ENCODE results near the gene KRTAP5-11.
"Not testable (repeated sequence)": the region's sequence is repeated elsewhere in the genome, so short reads cannot be mapped to it uniquely, and the experiment has no call there.

Gene KRTAP5-11, protein sequence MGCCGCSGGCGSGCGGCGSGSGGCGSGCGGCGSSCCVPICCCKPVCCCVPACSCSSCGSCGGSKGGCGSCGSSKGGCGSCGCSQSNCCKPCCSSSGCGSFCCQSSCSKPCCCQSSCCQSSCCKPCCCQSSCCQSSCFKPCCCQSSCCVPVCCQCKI

GRCh38 chr11:71582309-71582895 lies at the start of gene KRTAP5-11:
TSS of gene KRTAP5-11 (minus strand) at chr11:71582875. CDS start at chr11:71582837, 38 bp downstream.
- Histone ChIP-seq H3K4me3 (ENCODE audit: low read length) (no peak within 1 kb of the TSS), H3K27ac (ENCODE audit: low read length) (no peak within 1 kb of the TSS), H3K9me3 (ENCODE audit: control insufficient read depth, low read depth, low read length) (no peaks in the 10 kb centered on the region), H3K36me3 (ENCODE audit: control insufficient read depth, low read depth, low read length) (no peaks in the 10 kb centered on the region), H3K4me1 (ENCODE audit: control insufficient read depth, low read depth, low read length) (peaks cover 3% of the 10 kb centered on the region), H3K9ac (ENCODE audit: low read length) (no peak within 1 kb of the TSS), H3K27me3 (ENCODE audit: control insufficient read depth, insufficient read depth, low read length) (no peaks in the 10 kb centered on the region)

GRCh38 chr11:71631551-71631950 lies 48.9 kb upstream of the KRTAP5-11 start:
- H3K4me3 ChIP-seq (ENCODE audit: low read length); H3K9ac ChIP-seq (ENCODE audit: low read length); H3K9me3 ChIP-seq (ENCODE audit: control insufficient read depth, low read depth, low read length); H3K36me3 ChIP-seq (ENCODE audit: control insufficient read depth, low read depth, low read length); H3K27me3 ChIP-seq (ENCODE audit: control insufficient read depth, insufficient read depth, low read length); H3K4me1 ChIP-seq (ENCODE audit: control insufficient read depth, low read depth, low read length); H3K27ac ChIP-seq (ENCODE audit: low read length): not testable (repeated sequence)

GRCh38 chr11:71630071-71630470 lies 47.4 kb upstream of the KRTAP5-11 start:
- not testable (repeated sequence) for H3K4me1 ChIP-seq (ENCODE audit: control insufficient read depth, low read depth, low read length); H3K9ac ChIP-seq (ENCODE audit: low read length); H3K36me3 ChIP-seq (ENCODE audit: control insufficient read depth, low read depth, low read length); H3K27ac ChIP-seq (ENCODE audit: low read length); H3K9me3 ChIP-seq (ENCODE audit: control insufficient read depth, low read depth, low read length); H3K27me3 ChIP-seq (ENCODE audit: control insufficient read depth, insufficient read depth, low read length); H3K4me3 ChIP-seq (ENCODE audit: low read length)

GRCh38 chr11:71628943-71629342 lies 46.3 kb upstream of the KRTAP5-11 start:
- not testable (repeated sequence) for H3K9me3 ChIP-seq (ENCODE audit: control insufficient read depth, low read depth, low read length); H3K4me1 ChIP-seq (ENCODE audit: control insufficient read depth, low read depth, low read length); H3K27ac ChIP-seq (ENCODE audit: low read length); H3K4me3 ChIP-seq (ENCODE audit: low read length); H3K9ac ChIP-seq (ENCODE audit: low read length); H3K27me3 ChIP-seq (ENCODE audit: control insufficient read depth, insufficient read depth, low read length); H3K36me3 ChIP-seq (ENCODE audit: control insufficient read depth, low read depth, low read length)

GRCh38 chr11:71623226-71623625 lies 40.6 kb upstream of the KRTAP5-11 start:
- H3K27ac ChIP-seq (ENCODE audit: low read length); H3K9me3 ChIP-seq (ENCODE audit: control insufficient read depth, low read depth, low read length); H3K4me3 ChIP-seq (ENCODE audit: low read length); H3K4me1 ChIP-seq (ENCODE audit: control insufficient read depth, low read depth, low read length); H3K27me3 ChIP-seq (ENCODE audit: control insufficient read depth, insufficient read depth, low read length); H3K9ac ChIP-seq (ENCODE audit: low read length); H3K36me3 ChIP-seq (ENCODE audit: control insufficient read depth, low read depth, low read length): not testable (repeated sequence)

DNA sequence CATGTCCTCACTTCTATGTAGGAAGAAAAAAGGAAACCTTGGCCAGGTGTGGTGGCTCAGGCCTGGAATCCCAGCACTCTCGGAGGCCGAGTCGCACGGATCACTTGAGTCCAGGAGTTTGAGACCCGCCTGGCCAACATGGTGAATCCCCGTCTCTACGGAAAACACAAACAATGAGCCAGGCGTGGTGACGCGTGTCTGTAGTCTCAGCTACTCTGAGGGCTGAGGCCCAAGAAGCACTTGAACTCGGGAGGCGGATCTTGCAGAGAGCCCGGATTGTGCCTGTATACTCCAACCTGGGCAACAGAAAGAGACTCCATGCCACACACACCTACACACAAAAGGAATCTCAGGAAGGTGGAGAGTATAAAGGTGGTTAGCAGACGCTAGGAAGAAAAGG lies 39.9 kb upstream of the KRTAP5-11 start:
- not testable (repeated sequence) for H3K4me1 ChIP-seq (ENCODE audit: control insufficient read depth, low read depth, low read length); H3K27me3 ChIP-seq (ENCODE audit: control insufficient read depth, insufficient read depth, low read length); H3K36me3 ChIP-seq (ENCODE audit: control insufficient read depth, low read depth, low read length); H3K9me3 ChIP-seq (ENCODE audit: control insufficient read depth, low read depth, low read length); H3K27ac ChIP-seq (ENCODE audit: low read length); H3K9ac ChIP-seq (ENCODE audit: low read length); H3K4me3 ChIP-seq (ENCODE audit: low read length)

- H3K9me3 ChIP-seq (ENCODE audit: control insufficient read depth, low read depth, low read length); H3K9ac ChIP-seq (ENCODE audit: low read length); H3K27me3 ChIP-seq (ENCODE audit: control insufficient read depth, insufficient read depth, low read length); H3K27ac ChIP-seq (ENCODE audit: low read length); H3K36me3 ChIP-seq (ENCODE audit: control insufficient read depth, low read depth, low read length); H3K4me3 ChIP-seq (ENCODE audit: low read length); H3K4me1 ChIP-seq (ENCODE audit: control insufficient read depth, low read depth, low read length): not testable (repeated sequence)
These were observed 32.3 kb upstream of the KRTAP5-11 start for GRCh38 chr11:71615003-71615402.

GRCh38 chr11:71614366-71614917 lies 31.8 kb upstream of the KRTAP5-11 start:
- H3K4me3 ChIP-seq (ENCODE audit: low read length); H3K27ac ChIP-seq (ENCODE audit: low read length); H3K9me3 ChIP-seq (ENCODE audit: control insufficient read depth, low read depth, low read length); H3K9ac ChIP-seq (ENCODE audit: low read length); H3K36me3 ChIP-seq (ENCODE audit: control insufficient read depth, low read depth, low read length); H3K27me3 ChIP-seq (ENCODE audit: control insufficient read depth, insufficient read depth, low read length); H3K4me1 ChIP-seq (ENCODE audit: control insufficient read depth, low read depth, low read length): not testable (repeated sequence)

GRCh38 chr11:71613931-71614330 lies 31.3 kb upstream of the KRTAP5-11 start:
- H3K4me1 ChIP-seq (ENCODE audit: control insufficient read depth, low read depth, low read length); H3K9ac ChIP-seq (ENCODE audit: low read length); H3K27ac ChIP-seq (ENCODE audit: low read length); H3K4me3 ChIP-seq (ENCODE audit: low read length); H3K36me3 ChIP-seq (ENCODE audit: control insufficient read depth, low read depth, low read length); H3K9me3 ChIP-seq (ENCODE audit: control insufficient read depth, low read depth, low read length); H3K27me3 ChIP-seq (ENCODE audit: control insufficient read depth, insufficient read depth, low read length): not testable (repeated sequence)

DNA sequence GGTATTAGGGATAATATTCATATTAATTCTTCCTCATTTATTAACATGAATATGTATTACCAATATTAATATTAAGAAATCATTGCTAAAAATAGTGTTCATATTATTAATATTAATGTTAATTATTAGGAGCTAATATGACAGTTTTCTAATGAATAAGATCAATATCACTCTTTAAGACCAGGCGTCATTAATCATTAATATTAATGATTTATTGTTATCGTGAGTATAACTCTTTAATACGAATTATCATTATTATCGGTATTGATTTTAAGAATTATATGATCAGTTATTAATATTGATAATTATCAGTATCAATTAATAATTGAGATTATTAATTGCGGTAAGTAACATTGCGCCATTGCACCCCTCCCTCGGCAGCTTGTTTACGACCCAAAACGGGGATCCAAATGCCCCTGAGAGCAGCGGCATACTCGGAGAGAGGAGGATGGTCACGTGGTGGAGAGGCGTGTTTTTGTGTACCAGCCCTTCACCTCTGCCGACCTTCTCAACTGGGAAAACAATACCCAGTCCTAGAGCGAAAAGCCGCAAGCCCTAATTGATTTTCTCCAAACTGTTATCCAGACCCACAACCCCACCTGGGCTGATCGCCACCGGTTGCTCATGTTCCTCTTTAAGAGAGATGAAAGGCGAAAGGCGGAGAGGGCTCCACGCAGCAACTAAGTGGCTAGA lies 28.7 kb upstream of the KRTAP5-11 start:
- H3K9me3 ChIP-seq (ENCODE audit: control insufficient read depth, low read depth, low read length); H3K36me3 ChIP-seq (ENCODE audit: control insufficient read depth, low read depth, low read length); H3K4me3 ChIP-seq (ENCODE audit: low read length); H3K27ac ChIP-seq (ENCODE audit: low read length); H3K4me1 ChIP-seq (ENCODE audit: control insufficient read depth, low read depth, low read length); H3K9ac ChIP-seq (ENCODE audit: low read length): not testable (repeated sequence)
- H3K27me3 ChIP-seq (ENCODE audit: control insufficient read depth, insufficient read depth, low read length), result peaks cover 14% of the 10 kb centered on the region

DNA sequence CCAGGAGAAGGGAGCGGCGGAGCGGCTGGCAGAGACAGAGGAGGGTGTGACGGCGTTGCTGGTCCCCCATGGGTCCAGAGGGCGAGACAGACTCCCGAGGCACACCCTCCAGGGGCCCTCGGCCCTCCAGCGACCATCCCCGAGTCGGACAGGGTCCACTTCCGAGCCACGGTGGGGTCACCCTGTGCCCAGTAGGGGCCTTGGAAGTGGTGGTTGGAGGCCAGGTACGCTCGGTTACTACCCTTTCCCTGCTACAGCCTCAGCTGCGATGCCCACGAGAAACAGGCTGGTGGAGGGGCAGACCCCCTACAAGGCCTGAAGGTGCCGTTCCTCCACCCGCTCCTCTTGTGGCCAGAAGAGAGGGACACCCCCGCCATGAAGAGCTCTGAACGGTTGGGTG lies 25.6 kb upstream of the KRTAP5-11 start:
- not testable (repeated sequence) for H3K4me3 ChIP-seq (ENCODE audit: low read length); H3K36me3 ChIP-seq (ENCODE audit: control insufficient read depth, low read depth, low read length); H3K27ac ChIP-seq (ENCODE audit: low read length); H3K4me1 ChIP-seq (ENCODE audit: control insufficient read depth, low read depth, low read length); H3K9me3 ChIP-seq (ENCODE audit: control insufficient read depth, low read depth, low read length); H3K9ac ChIP-seq (ENCODE audit: low read length)
- peaks cover 23% of the 10 kb centered on the region for H3K27me3 ChIP-seq (ENCODE audit: control insufficient read depth, insufficient read depth, low read length)

All from iPS-18a (cell line).